Measurements from ENCODE around the gene INO80E.
"Not testable (repeated sequence)": the region's sequence is repeated elsewhere in the genome, so short reads cannot be mapped to it uniquely, and the experiment has no call there.

INO80E gene

DNA sequence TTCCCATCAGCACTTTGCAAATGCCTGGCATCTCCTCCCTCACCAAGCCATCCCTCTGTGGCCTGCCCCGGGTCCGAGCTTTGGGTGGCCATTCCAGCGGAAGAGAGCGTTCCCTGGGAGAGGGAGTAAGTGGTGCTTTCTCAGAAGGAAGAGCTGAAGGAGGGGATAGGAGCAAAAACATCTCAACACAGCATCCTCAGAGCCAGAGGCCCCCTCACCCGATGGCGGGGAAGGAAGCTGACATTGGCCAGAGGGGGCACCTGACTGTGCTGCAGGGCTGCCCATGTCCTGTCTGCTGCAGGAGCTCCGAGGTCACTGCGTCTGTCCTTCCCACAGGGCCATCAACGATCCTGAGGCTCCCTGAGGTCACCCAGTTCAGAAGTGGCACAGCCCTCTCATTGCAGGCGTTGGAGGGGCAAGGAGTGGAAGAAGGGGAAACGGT is 35.5 kb downstream of the INO80E start:
- DNase-seq (ENCODE audit: low read depth in 2 of 2), result no peak

DNA sequence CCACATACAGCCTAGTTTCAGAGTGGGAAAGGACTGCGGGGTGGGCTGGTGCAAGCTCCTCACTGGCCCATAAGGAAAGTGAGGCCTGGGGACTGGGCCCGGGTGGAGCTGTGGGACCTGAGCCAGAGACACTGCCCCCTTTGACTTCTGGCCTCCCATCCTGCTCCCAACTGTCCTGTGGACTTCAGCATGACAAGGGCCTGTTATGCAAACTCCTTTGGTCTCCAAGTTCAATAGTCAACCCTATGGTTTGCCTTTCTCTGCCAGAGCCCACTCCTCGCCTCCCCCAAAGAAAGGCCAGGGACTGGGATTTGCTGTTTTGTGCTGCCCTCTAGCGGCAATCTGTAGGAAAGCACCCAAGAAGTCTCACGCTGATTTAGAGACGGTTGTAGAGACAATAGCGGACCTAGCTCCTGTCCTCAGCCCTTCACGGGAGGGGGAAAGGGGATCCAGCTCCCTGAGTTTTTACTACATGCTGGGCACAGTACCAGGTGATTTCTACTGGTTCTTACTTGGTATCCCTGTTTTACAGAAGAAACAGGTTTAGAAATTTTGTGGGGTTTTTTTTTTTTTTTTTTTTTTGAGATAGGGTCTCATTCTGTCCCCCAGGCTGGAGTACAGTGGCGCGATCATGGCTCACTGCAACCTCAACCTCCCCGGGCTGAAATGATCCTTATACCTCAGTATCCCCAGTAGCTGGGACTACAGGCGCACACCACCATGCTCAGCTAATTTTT is 36.2 kb downstream of the INO80E start:
- DNase-seq (ENCODE audit: low read depth in 2 of 2), result peak in 1 of 2 donors; percentile 23

DNA sequence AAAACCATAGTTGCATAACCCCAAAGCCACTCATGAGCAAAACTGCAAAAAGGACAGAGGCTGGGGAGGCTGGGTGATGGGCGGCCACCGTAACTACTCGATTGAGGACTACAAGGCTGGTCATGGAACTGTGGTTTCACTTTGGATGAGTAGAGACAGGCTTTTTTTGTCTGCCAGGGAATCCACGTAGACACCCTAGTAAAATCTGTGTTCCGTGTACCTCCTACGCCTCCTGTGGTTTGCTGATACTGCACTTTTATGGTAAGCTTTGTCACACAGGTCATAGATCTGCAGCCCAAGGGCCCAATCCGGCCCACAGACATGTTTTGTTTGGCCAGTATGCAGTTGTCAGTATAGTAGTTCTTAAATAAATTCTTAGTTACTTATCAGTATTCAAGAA is 37.2 kb downstream of the INO80E start:
- no peak for DNase-seq (ENCODE audit: low read depth in 2 of 2)

- DNase-seq (ENCODE audit: low read depth in 2 of 2), result no peak
Observed at GRCh38 chr16:30040221-30040620, 44.2 kb downstream of the INO80E start.

GRCh38 chr16:30040690-30041089 is 44.6 kb downstream of the INO80E start:
- not testable (repeated sequence) for DNase-seq (ENCODE audit: low read depth in 2 of 2)

- no peak for DNase-seq (ENCODE audit: low read depth in 2 of 2)
Observed at GRCh38 chr16:30041841-30042240, 45.8 kb downstream of the INO80E start.

DNA sequence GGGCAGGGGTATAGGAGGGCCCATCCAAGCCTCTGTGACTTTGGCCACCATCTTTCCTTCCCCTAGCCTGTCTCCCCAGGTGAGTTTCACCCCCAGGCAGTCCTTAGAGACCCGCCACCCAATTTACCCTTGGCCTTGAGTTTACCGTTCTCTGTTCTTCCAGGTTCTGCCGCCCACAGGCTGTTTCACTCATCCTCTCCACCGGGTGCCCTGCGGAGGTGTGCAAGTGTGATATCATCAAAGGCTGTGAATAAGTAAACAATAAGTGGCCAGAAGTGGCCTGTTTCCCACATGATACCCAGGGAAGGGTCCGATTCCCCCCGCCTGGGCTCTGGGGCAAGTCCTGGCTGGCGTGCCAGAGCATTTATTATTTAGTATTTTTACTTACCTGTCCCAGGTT is 50.1 kb downstream of the INO80E start:
- DNase-seq (ENCODE audit: low read depth in 2 of 2), result no peak

DNA sequence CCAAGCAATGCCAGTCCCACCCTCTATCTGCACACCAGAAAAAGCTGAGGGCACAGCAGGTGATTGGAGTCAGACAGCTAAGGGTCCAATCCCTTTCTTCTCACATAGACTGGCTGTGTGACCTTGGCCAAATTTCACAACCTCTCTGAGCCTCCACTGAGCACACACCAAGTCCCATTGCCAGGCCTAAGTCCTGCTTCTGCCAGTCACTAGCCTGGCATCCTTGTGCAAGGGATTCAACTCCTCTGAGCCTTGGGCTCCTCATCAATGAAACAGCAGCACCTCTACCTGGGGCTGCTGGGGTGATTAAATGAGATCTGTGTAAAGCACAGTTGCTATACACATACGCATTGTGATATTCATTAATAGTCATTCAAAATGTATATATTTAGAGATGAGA is 50.5 kb downstream of the INO80E start:
- no peak for DNase-seq (ENCODE audit: low read depth in 2 of 2)

DNA sequence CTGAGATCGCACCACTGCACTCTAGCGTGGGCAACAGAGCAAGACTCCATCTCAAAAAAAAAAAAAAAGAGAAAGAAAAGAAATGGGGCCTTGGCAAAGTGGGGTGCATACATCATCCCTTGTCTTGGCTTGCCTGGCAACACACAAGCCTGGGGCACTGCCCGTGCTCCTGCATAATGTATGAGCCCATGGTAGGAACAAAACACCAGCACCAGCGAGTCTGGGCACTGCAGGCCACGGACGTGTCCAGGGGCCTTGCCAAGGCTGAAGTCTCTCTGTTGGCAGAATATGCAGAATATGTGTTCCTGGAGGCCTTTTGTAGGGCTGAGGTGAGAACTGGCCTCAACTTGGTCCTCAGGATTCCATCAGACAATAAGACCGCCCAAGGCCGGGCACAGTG is 53.8 kb downstream of the INO80E start:
- DNase-seq (ENCODE audit: low read depth in 2 of 2), result no peak

GRCh38 chr16:30051518-30051917 is 55.5 kb downstream of the INO80E start:
- DNase-seq (ENCODE audit: low read depth in 2 of 2), result no peak

GRCh38 chr16:30052671-30053372 is 56.8 kb downstream of the INO80E start:
- peak; percentile 71 to 75 for DNase-seq (ENCODE audit: low read depth in 2 of 2)

DNA sequence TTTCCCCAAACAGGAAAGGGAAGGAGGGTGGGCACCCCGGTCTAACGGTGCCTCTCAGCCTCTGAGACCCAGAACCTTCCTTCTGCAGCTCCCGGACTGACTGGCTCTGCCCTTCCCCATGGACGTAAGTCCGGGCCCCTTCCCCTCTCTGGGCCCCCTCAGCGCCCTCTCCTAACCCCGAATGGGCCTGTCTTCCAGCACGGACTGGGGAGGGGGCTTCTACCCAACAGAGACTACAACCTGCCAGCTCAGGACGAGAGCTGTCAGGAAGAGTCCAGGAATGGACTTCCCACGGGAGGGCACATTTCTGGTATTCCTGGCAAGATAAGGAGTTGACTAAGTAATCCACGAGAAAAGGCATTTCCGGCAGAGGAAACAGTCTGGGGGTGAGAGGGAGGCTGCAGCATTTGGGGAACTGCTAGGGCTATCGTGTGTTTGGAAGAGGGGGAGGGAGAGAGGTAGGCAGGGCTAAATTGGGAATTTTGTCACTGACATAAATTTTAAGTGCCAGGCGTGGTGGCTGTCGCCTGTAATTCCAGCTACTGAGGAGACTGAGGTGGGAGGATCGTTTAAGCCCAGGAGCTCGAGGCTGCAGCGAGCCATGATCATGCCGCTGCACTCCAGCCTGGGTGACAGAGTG is 57.5 kb downstream of the INO80E start:
- no peak for DNase-seq (ENCODE audit: low read depth in 2 of 2)

DNA sequence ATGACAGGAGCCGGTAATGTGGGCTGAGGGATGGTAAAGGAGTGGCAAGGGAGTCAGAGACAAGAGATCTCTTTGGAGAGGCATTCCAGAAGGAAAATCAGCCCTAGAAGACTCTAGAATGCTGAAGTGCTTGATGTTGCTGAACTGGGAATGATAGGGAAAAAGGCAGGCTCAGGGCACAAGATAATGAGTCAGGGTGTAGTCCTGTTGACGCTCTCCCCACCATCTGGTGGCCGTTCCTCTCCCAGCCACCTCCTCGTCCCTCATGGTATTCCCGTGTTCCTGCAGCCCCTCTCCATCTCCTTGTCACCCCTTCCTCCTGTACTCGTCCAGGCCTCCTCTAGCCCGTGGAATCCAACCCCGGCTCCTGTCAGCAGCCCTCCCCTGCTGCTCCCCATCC is 58.4 kb downstream of the INO80E start:
- no peak for DNase-seq (ENCODE audit: low read depth in 2 of 2)

- DNase-seq (ENCODE audit: low read depth in 2 of 2), result no peak
Observed at GRCh38 chr16:30054959-30055553, 59.0 kb downstream of the INO80E start.
